ENCODE results near the gene TNNI3K.

Gene TNNI3K

GRCh38 chr1:74584185-74584584 lies 349.0 kb downstream of the TNNI3K start:
- DNase-seq: no peak

GRCh38 chr1:74586253-74586897 lies 351.2 kb downstream of the TNNI3K start:
- DNase-seq: no peak

- DNase-seq: no peak
These were observed 352.7 kb downstream of the TNNI3K start for GRCh38 chr1:74587888-74588287.

- DNase-seq: no peak
These were observed 355.1 kb downstream of the TNNI3K start for GRCh38 chr1:74590288-74590687.

GRCh38 chr1:74591949-74592348 lies 356.8 kb downstream of the TNNI3K start:
- no peak for DNase-seq

- DNase-seq: no peak
These were observed 357.6 kb downstream of the TNNI3K start for GRCh38 chr1:74592580-74593355.
